Natural killer cell (primary cell): Measurements from ENCODE around the gene CTNNA3. TPM values are rescaled to one million over a fixed set of nuclear protein-coding genes. Genes with fewer than 3 reads are reported as not detected.

Experiments used
- ATAC-seq, 3 donors: fragments of 150-1000 bp in 2 of 3; fragments of 200-7000 bp in 1 of 3; cut with Tn5 transposase; 1 replicate in 1 of 3; 2 replicates in 2 of 3; pipeline ENCODE4 v1.10.0; 2021; ENCODE audit warnings: mild to moderate bottlenecking in 2 of 3, moderate library complexity in 2 of 3
- DNase-seq, 2 donors: peaks; one replicate each; pipeline versions ENCODE4 v3.0.0 to v3.0.0-alpha.2; 2013 to 2021; ENCODE audit warnings: mixed read lengths in 1 of 2
- H3K27ac ChIP-seq: one replicate; pipeline ENCODE4 v1.5.1; 2013; ENCODE audit warnings: mild to moderate bottlenecking, low read length
- H3K27me3 ChIP-seq: one replicate; pipeline ENCODE4 v1.6.1; 2013; ENCODE audit warnings: low read length; ENCODE audit not compliant: control insufficient read depth, insufficient read depth
- H3K36me3 ChIP-seq: one replicate; pipeline ENCODE4 v1.6.1; 2013; ENCODE audit warnings: low read length; ENCODE audit not compliant: control insufficient read depth, insufficient read depth
- H3K4me1 ChIP-seq: one replicate; pipeline ENCODE4 v1.6.1; 2013; ENCODE audit warnings: low read length; ENCODE audit not compliant: control insufficient read depth, insufficient read depth
- H3K4me3 ChIP-seq: one replicate; pipeline ENCODE4 v1.5.1; 2013; ENCODE audit warnings: low read length
- H3K9me3 ChIP-seq: one replicate; pipeline ENCODE4 v1.6.1; 2013; ENCODE audit warnings: low read length; ENCODE audit not compliant: control insufficient read depth, insufficient read depth
- H3K27ac Mint-ChIP-seq, 2 donors: one replicate each; pipeline ENCODE4 v1.8.0; 2022; ENCODE audit warnings: mild to moderate bottlenecking in 2 of 2, mixed read lengths in 2 of 2, moderate library complexity in 1 of 2
- H3K27me3 Mint-ChIP-seq, 2 donors: one replicate each; pipeline ENCODE4 v1.8.0; 2022; ENCODE audit warnings: low read depth in 2 of 2, mixed read lengths in 2 of 2
- H3K36me3 Mint-ChIP-seq: one replicate; pipeline ENCODE4 v1.8.0; 2022; ENCODE audit warnings: mixed read lengths
- H3K4me1 Mint-ChIP-seq, 2 donors: one replicate each; pipeline ENCODE4 v1.8.0; 2022; ENCODE audit warnings: mixed read lengths in 2 of 2
- H3K4me3 Mint-ChIP-seq: one replicate; pipeline ENCODE4 v1.8.0; 2022; ENCODE audit warnings: mild to moderate bottlenecking, moderate library complexity, mixed read lengths
- H3K9me3 Mint-ChIP-seq, 2 donors: one replicate each; pipeline ENCODE4 v1.8.0; 2022; ENCODE audit warnings: mixed read lengths in 2 of 2
- WGBS: methylation state at CpG from one replicate; pipeline ENCODE4 v1.1.7; 2013; ENCODE audit warnings: missing lambda C conversion rate; ENCODE audit not compliant: insufficient coverage; 5-methylcytosine and 5-hydroxymethylcytosine counted together
- intact Hi-C: fragments of 100-400 bp; cut with micrococcal nuclease; formaldehyde crosslinking; loops from one replicate; pipeline ENCODE4 v1.14.2; 2022
- total RNA-seq, 4 donors: library from RNA; stranded (reverse); fragments of 120-200 nt in 1 of 4; gene quantifications; one replicate each; pipeline versions ENCODE4 v1.2.3 to v1.2.4, GENCODE V29; 2013 to 2022
- TF ChIP-seq, protein P1 (sequence below): fragments of 200-600 bp; IDR thresholded peaks from one replicate; pipeline ENCODE4 v1.8.0; 2022; ENCODE audit warnings: antibody characterized with exemption

The CTNNA3 gene
- total RNA-seq, 3 donors from 2014 or later (not counting 1 experiment from before 2014, with no cell fraction given) = not detected

DNA sequence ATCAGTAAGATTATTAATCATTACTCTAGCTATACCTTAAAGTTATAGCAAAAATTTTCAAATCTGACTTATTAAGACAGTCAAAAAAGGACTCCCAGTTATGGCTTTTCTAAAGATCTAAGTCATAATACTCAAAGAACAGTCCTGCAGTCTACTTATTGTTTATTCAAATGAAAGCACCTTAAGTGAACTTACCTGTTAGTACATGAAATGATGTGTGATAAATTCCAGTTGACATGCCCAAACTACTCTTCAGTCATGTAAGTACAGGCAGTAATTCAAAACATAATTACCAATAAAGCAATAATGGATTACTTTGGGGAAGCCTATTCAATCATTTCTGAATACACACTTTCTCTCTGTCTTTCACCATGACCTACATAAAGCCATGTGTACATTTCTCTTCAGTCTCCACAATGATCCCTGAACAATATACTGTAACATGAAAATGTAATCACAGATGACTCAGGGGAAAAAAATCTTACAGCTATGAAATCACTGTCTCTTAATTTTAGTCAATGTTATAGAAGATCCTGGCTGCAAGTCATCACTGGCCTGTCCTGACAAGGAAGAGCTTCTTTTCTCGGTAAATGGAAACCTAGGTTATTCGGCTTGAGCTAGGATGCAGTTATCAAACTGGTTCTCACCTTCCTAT is 1190.9 kb downstream of the CTNNA3 start:
- no peaks in the 10 kb centered on the region for H3K4me1 ChIP-seq
- H3K27ac Mint-ChIP-seq = no peak overlapping the region
- no peaks in the 10 kb centered on the region for H3K27me3 Mint-ChIP-seq
- no peak overlapping the region for H3K27ac ChIP-seq
- H3K36me3 Mint-ChIP-seq = no peaks in the 10 kb centered on the region
- H3K4me3 ChIP-seq = no peak overlapping the region
- no peaks in the 10 kb centered on the region for H3K9me3 ChIP-seq
- WGBS = 100% methylated on average over 2 of the region's 2 CpGs
- H3K4me1 Mint-ChIP-seq = no peaks in the 10 kb centered on the region
- ATAC-seq = no peak
- H3K36me3 ChIP-seq = no peaks in the 10 kb centered on the region
- intact Hi-C loops = no loop called here
- H3K9me3 Mint-ChIP-seq = peaks cover 9 to 18% of the 10 kb centered on the region in 2 donors
- TF ChIP-seq, protein P1, sequence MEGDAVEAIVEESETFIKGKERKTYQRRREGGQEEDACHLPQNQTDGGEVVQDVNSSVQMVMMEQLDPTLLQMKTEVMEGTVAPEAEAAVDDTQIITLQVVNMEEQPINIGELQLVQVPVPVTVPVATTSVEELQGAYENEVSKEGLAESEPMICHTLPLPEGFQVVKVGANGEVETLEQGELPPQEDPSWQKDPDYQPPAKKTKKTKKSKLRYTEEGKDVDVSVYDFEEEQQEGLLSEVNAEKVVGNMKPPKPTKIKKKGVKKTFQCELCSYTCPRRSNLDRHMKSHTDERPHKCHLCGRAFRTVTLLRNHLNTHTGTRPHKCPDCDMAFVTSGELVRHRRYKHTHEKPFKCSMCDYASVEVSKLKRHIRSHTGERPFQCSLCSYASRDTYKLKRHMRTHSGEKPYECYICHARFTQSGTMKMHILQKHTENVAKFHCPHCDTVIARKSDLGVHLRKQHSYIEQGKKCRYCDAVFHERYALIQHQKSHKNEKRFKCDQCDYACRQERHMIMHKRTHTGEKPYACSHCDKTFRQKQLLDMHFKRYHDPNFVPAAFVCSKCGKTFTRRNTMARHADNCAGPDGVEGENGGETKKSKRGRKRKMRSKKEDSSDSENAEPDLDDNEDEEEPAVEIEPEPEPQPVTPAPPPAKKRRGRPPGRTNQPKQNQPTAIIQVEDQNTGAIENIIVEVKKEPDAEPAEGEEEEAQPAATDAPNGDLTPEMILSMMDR = no peak
- DNase-seq = no peak
- no peaks in the 10 kb centered on the region for H3K27me3 ChIP-seq
- H3K4me3 Mint-ChIP-seq = no peak overlapping the region

DNA sequence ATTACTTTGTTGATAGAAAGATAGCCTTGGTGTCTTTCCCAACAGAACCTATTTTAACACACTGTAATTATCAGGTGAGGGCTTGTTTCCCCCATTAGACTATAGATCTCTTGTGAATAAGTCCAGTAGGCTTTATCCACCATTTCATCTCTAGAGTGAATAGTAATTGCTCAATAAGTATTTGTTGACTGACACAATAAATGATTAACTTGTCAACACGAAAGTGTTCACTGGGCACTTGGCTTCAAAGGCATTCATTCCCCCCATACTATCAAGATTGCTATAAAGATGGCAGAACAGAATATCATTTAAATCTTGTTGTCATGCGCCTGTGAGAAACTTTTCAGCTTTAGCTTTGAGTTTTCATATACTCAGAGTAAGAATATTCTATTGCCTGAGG is 1194.6 kb downstream of the CTNNA3 start:
- DNase-seq = no peak
- TF ChIP-seq, protein P1 = no peak
- WGBS = 63% methylated on average over 1 of the region's 2 CpGs
- Histone ChIP-seq H3K9me3 (no peaks in the 10 kb centered on the region), H3K27me3 (no peaks in the 10 kb centered on the region), H3K36me3 (no peaks in the 10 kb centered on the region), H3K4me1 (no peaks in the 10 kb centered on the region), H3K4me3 (no peak overlapping the region), H3K27ac (no peak overlapping the region)
- Mint-ChIP-seq H3K27ac (no peak overlapping the region), H3K4me1 (no peaks in the 10 kb centered on the region), H3K36me3 (no peaks in the 10 kb centered on the region), H3K9me3 (peaks cover 5 to 9% of the 10 kb centered on the region in 2 donors), H3K4me3 (no peak overlapping the region), H3K27me3 (no peaks in the 10 kb centered on the region)
- no peak for ATAC-seq
- intact Hi-C loops = no loop called here

DNA sequence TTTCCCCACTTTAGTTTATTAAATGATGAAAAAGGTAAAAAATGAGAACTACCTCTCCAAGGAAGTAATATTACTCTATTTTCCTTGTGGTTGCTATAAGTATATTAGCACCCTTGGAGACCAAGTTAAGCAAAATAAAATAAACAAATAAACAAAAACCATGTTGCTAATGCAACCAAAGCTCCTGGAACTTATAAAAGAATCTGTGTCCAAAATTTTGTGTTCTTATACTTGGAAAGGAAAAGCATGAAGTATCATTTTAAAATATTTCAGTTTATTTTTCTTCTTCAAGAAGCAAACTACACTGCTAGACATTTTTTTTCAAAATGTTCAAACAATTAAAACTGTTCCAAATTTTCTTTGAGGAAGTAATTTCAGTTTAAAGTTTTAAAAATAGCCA is 1212.0 kb downstream of the CTNNA3 start:
- H3K36me3 ChIP-seq = no peaks in the 10 kb centered on the region
- TF ChIP-seq, protein P1 = no peak
- no peak for DNase-seq
- intact Hi-C loops = no loop called here
- no peak overlapping the region for H3K27ac Mint-ChIP-seq
- no peaks in the 10 kb centered on the region for H3K27me3 Mint-ChIP-seq
- no peak overlapping the region for H3K27ac ChIP-seq
- H3K4me3 Mint-ChIP-seq = no peak overlapping the region
- H3K9me3 Mint-ChIP-seq = peaks cover 11 to 13% of the 10 kb centered on the region in 2 donors
- H3K4me1 ChIP-seq = no peaks in the 10 kb centered on the region
- H3K4me3 ChIP-seq = no peak overlapping the region
- ATAC-seq = no peak
- H3K36me3 Mint-ChIP-seq = no peaks in the 10 kb centered on the region
- H3K27me3 ChIP-seq = no peaks in the 10 kb centered on the region
- H3K4me1 Mint-ChIP-seq = no peaks in the 10 kb centered on the region
- H3K9me3 ChIP-seq = no peaks in the 10 kb centered on the region

DNA sequence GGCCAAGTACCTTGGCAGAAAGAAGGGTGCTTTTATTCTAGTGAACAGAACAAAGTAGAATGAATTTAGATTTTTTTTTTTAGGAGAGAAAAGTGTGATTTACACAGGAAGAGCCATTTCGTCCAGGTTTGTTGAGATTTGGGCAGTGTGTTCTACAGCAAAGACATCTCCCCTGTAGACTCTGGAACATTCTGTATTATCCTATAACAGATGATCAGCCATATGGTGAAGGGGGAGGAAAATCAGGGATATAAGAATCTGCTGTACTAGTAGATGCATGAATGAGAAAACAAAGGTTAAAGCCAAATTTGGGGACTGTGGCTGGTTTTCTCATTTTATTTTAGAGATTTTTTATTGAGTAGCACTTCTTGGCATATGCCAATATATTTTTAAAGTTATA is 1223.8 kb downstream of the CTNNA3 start:
- Histone ChIP-seq H3K36me3 (no peaks in the 10 kb centered on the region), H3K9me3 (no peaks in the 10 kb centered on the region), H3K4me3 (no peak overlapping the region), H3K27me3 (no peaks in the 10 kb centered on the region), H3K4me1 (no peaks in the 10 kb centered on the region), H3K27ac (no peak overlapping the region)
- intact Hi-C loops = no loop called here
- TF ChIP-seq, protein P1 = no peak
- DNase-seq (no peak), ATAC-seq (no peak)
- Mint-ChIP-seq H3K4me3 (no peak overlapping the region), H3K4me1 (no peaks in the 10 kb centered on the region), H3K36me3 (peaks cover 21% of the 10 kb centered on the region), H3K9me3 (peaks cover 10 to 19% of the 10 kb centered on the region in 2 donors), H3K27ac (no peak overlapping the region), H3K27me3 (no peaks in the 10 kb centered on the region)
- WGBS = no CpG with 5 or more reads among the region's 1 CpG
